Activated T-cell treated with anti-CD3 and anti-CD28 coated beads, Interleukin-2, amount 50 U/mL, for 24 hours (primary cell): ENCODE results near the gene TEAD1.

Experiments
- DNase-seq: peaks from one replicate; pipeline ENCODE4 v3.0.0-alpha.2; 2020
- H3K27ac Mint-ChIP-seq: 2 replicates; pipeline ENCODE4 v1.8.0; 2020; ENCODE audit warnings: mild to moderate bottlenecking, mixed read lengths
- H3K27me3 Mint-ChIP-seq: 2 replicates; pipeline ENCODE4 v1.8.0; 2020; ENCODE audit warnings: mixed read lengths
- H3K36me3 Mint-ChIP-seq: 2 replicates; pipeline ENCODE4 v1.8.0; 2020; ENCODE audit warnings: low read depth, mixed read lengths
- H3K4me1 Mint-ChIP-seq: 2 replicates; pipeline ENCODE4 v1.8.0; 2020; ENCODE audit warnings: low read depth, mixed read lengths
- H3K4me3 Mint-ChIP-seq: 2 replicates; pipeline ENCODE4 v1.8.0; 2020; ENCODE audit warnings: mild to moderate bottlenecking, moderate library complexity, mixed read lengths
- H3K9me3 Mint-ChIP-seq: 2 replicates; pipeline ENCODE4 v1.8.0; 2020; ENCODE audit warnings: mixed read lengths

Gene TEAD1

GRCh38 chr11:12741671-12742216 is 67.5 kb downstream of the TEAD1 start:
- Mint-ChIP-seq H3K36me3 (no peaks in the 10 kb centered on the region), H3K27me3 (peaks cover 34% of the 10 kb centered on the region), H3K9me3 (peaks cover 4% of the 10 kb centered on the region), H3K4me1 (no peaks in the 10 kb centered on the region), H3K27ac (no peak overlapping the region), H3K4me3 (no peak overlapping the region)
- DNase-seq, result no peak

GRCh38 chr11:12743834-12744449 is 69.7 kb downstream of the TEAD1 start:
- H3K4me3 Mint-ChIP-seq, result no peak overlapping the region
- H3K36me3 Mint-ChIP-seq, result no peaks in the 10 kb centered on the region
- no peak for DNase-seq
- H3K4me1 Mint-ChIP-seq, result no peaks in the 10 kb centered on the region
- H3K27me3 Mint-ChIP-seq, result peaks cover 32% of the 10 kb centered on the region
- peaks cover 4% of the 10 kb centered on the region for H3K9me3 Mint-ChIP-seq
- H3K27ac Mint-ChIP-seq, result no peak overlapping the region

- Mint-ChIP-seq H3K27me3 (peaks cover 26% of the 10 kb centered on the region), H3K4me1 (no peaks in the 10 kb centered on the region), H3K27ac (no peak overlapping the region), H3K4me3 (no peak overlapping the region), H3K9me3 (peaks cover 4% of the 10 kb centered on the region), H3K36me3 (no peaks in the 10 kb centered on the region)
- DNase-seq, result no peak
These were observed 70.7 kb downstream of the TEAD1 start for GRCh38 chr11:12744826-12745502.

DNA sequence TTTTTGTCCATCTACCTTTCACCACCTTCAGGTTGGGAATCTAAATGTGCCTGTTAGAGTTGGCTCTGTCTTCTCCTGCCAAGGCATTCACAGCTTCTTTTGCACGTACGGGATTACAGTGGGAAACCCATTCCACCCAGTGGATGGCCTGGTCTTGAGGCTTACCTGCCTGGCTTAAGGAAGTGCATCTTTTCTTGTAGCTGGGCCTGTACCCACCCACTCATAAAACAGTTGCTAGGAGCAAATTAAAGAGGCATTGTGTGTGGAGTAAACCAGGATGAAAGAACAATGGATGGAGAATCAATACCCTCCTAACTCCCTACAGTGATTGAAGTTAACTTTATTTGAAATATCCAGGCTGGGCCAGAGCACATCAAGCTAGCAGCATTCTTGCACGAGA is 71.6 kb downstream of the TEAD1 start:
- no peak overlapping the region for H3K27ac Mint-ChIP-seq

DNA sequence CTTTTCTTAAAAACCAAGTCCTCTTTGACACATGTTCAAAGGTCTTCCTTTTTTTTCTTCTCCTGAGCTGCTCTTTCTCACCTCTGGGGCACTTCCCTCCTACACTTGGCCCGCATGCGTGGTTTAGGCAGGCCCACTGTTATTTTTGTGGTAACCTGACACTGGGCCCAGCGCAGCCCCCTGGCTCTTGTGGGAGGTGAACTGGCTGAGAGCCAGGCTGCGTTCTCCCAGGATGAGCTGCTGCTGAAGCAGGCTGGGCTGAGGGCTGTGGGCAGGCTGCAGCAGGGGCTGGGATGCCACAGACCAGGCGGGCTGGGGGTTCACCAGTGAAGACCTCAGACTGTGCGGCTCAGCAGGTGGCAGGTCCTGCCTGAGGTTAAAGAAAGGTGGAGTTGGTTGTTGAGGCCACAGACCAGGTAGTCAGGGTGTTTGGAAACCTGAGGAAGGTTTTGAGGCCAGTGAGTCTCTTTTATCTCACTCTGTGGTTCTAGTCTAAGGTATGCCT is 72.4 kb downstream of the TEAD1 start:
- peaks cover 20% of the 10 kb centered on the region for H3K27me3 Mint-ChIP-seq
- DNase-seq, result no peak
- H3K4me3 Mint-ChIP-seq, result no peak overlapping the region
- no peak overlapping the region for H3K27ac Mint-ChIP-seq
- H3K4me1 Mint-ChIP-seq, result no peaks in the 10 kb centered on the region
- no peaks in the 10 kb centered on the region for H3K9me3 Mint-ChIP-seq
- H3K36me3 Mint-ChIP-seq, result no peaks in the 10 kb centered on the region

More for the DNA sequence above, 71.6 kb downstream of the TEAD1 start:
- H3K9me3 Mint-ChIP-seq, result no peaks in the 10 kb centered on the region
- no peaks in the 10 kb centered on the region for H3K36me3 Mint-ChIP-seq
- peaks cover 20% of the 10 kb centered on the region for H3K27me3 Mint-ChIP-seq
- no peak overlapping the region for H3K4me3 Mint-ChIP-seq
- H3K4me1 Mint-ChIP-seq, result no peaks in the 10 kb centered on the region
- DNase-seq, result no peak

GRCh38 chr11:12748561-12748960 is 74.3 kb downstream of the TEAD1 start:
- peaks cover 19% of the 10 kb centered on the region for H3K27me3 Mint-ChIP-seq
- no peaks in the 10 kb centered on the region for H3K9me3 Mint-ChIP-seq
- DNase-seq, result no peak
- H3K4me3 Mint-ChIP-seq, result no peak overlapping the region
- H3K27ac Mint-ChIP-seq, result no peak overlapping the region
- H3K4me1 Mint-ChIP-seq, result no peaks in the 10 kb centered on the region
- no peaks in the 10 kb centered on the region for H3K36me3 Mint-ChIP-seq

DNA sequence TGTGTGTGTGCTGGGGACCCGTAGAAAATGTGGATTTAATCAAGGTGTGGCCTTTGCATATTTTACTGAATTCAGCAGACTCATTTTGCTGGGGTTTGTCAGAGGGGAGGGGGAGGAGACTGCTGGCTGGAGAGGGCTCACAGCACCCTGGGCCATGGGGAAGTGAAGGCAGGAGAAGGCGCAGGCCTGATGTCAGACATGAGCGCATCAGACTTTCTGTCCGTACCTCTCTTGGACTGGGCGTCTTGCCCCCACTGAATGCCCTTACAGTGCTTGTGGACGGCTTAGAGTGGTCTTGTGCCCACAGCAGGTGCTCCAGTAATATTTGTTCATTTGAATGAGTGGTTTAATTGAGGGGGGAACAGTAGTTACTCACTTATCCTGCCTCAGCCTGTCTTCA is 75.2 kb downstream of the TEAD1 start:
- no peaks in the 10 kb centered on the region for H3K4me1 Mint-ChIP-seq

DNA sequence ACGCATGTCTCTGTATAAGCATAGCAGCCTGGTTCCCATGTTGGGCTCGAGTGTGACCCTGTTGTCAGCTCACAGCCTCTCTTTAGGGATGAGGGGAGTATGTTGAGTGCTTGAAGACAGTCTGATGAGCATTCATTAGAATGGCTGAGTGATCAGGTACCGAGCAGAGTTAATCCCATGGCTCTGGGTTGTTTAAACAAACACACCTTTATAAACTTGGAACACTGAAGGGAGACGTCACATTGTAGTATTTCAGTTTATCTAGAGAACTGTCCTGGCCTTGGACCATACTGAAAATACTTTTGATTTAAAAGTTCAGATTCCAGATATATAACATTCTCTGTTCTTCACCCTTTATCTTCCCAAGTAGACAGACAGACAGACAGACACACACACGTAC is 76.0 kb downstream of the TEAD1 start:
- H3K4me3 Mint-ChIP-seq, result no peak overlapping the region
- H3K27ac Mint-ChIP-seq, result no peak overlapping the region
- H3K4me1 Mint-ChIP-seq, result no peaks in the 10 kb centered on the region
- H3K36me3 Mint-ChIP-seq, result no peaks in the 10 kb centered on the region
- no peak for DNase-seq
- peaks cover 14% of the 10 kb centered on the region for H3K27me3 Mint-ChIP-seq
- no peaks in the 10 kb centered on the region for H3K9me3 Mint-ChIP-seq

More for the DNA sequence above, 75.2 kb downstream of the TEAD1 start:
- no peaks in the 10 kb centered on the region for H3K9me3 Mint-ChIP-seq
- H3K36me3 Mint-ChIP-seq, result no peaks in the 10 kb centered on the region
- H3K27ac Mint-ChIP-seq, result no peak overlapping the region
- no peak overlapping the region for H3K4me3 Mint-ChIP-seq
- peaks cover 19% of the 10 kb centered on the region for H3K27me3 Mint-ChIP-seq
- DNase-seq, result no peak

DNA sequence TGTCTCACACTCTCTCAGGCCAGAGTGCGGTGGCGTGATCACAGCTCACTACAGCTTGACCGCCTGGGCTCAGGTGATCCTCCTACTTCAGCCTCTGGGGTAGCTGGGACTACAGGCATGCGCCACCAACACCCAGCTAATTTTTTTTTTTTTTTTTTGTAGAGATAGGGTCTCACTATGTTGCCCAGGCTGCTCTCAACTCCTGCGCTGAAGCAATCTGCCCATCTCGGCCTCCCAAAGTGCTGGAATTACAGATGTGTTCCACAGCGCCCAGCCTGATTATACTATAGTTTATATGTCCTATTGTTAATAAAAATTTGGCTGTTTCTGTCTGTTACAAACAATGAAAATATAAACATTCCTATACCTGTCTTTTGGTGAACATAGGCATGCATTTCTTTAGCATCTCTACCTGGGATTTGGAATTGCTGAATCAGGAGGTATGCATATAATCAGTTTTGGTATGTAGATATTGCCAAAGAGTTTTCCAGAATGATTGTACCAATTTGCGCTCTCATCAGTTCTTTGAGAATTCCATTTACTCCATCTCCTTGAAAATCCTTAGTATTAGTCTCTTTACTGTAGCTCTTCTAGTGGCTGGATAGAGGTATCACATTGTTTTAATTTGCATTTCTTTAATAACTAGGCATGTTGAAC is 78.8 kb downstream of the TEAD1 start:
- H3K4me1 Mint-ChIP-seq, result no peaks in the 10 kb centered on the region
- peaks cover 12% of the 10 kb centered on the region for H3K27me3 Mint-ChIP-seq
- H3K9me3 Mint-ChIP-seq, result no peaks in the 10 kb centered on the region
- no peaks in the 10 kb centered on the region for H3K36me3 Mint-ChIP-seq
- H3K27ac Mint-ChIP-seq, result no peak overlapping the region
- H3K4me3 Mint-ChIP-seq, result no peak overlapping the region
- DNase-seq, result no peak

DNA sequence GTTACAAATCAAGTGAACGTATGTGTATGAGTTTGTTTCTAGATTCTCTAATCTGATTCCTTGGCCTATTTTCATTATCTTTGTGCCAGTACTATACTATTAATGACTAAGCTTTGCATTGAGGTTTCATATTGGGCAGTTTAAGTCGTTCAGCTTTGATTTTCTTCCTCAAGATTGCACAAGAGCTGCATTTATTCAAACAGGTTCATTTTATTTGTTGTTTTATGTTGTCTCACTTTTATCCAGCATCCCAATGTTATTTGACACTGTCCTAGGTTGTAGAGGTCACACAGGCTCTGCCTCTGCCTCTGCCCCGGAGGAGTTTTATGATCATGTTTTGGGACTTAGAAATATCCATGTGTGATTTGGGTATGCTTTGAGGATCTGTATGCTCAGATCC is 79.8 kb downstream of the TEAD1 start:
- no peaks in the 10 kb centered on the region for H3K9me3 Mint-ChIP-seq
- H3K27ac Mint-ChIP-seq, result no peak overlapping the region
- no peak overlapping the region for H3K4me3 Mint-ChIP-seq
- DNase-seq, result no peak
- H3K4me1 Mint-ChIP-seq, result no peaks in the 10 kb centered on the region
- H3K27me3 Mint-ChIP-seq, result peaks cover 8% of the 10 kb centered on the region
- H3K36me3 Mint-ChIP-seq, result no peaks in the 10 kb centered on the region

- no peaks in the 10 kb centered on the region for H3K4me1 Mint-ChIP-seq
- no peak overlapping the region for H3K4me3 Mint-ChIP-seq
- H3K36me3 Mint-ChIP-seq, result no peaks in the 10 kb centered on the region
- H3K27ac Mint-ChIP-seq, result no peak overlapping the region
- peaks cover 13% of the 10 kb centered on the region for H3K27me3 Mint-ChIP-seq
- H3K9me3 Mint-ChIP-seq, result no peaks in the 10 kb centered on the region
- DNase-seq, result no peak
These were observed 80.5 kb downstream of the TEAD1 start for GRCh38 chr11:12754582-12755234.

DNA sequence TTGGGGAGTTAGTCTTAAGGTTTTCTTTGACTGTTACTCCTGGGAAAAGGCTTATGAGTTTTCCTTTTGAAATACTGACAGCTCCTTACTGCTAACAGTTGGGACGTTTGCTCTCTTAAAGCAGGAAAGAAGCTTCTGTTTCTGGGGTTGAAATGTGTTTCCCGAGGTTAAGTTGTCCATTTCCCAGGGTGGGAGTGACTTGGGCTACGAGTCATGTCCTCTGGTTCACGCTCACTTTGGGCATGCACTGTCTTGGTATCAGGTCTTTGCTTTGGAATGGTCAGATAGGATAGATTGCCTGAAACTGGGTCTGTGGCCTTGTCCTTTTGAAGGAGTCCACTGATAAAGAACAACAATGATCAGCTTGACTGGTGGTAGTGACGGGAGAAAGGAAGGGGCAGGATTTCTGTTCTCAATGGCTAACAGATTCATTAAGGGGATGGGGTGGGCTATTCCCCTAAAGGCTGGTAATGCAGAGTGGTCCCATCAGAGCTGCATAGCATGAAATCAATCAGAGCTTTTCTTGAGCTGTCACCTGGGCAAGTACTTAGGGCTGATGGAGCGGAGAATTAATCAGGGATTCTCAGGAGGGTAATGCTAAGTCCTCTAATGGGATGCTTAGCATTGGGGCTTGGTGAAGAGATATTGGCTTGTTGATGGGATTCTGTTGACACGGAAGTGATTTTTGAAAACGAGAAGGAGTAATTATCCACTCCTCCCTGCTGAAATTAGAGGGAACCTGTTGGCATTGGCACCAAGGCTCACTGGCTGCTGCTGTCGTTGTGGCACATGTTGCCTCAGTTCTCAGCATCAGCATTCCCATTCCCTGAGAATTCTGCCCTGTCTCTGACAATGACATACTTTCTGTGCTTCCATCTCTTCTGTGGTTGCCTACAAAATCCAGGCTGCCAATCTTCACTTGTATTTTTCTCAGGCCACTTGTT is 81.6 kb downstream of the TEAD1 start:
- Mint-ChIP-seq H3K4me1 (no peaks in the 10 kb centered on the region), H3K9me3 (no peaks in the 10 kb centered on the region), H3K27ac (no peak overlapping the region), H3K27me3 (peaks cover 19% of the 10 kb centered on the region), H3K4me3 (no peak overlapping the region), H3K36me3 (no peaks in the 10 kb centered on the region)
- no peak for DNase-seq

- no peak overlapping the region for H3K27ac Mint-ChIP-seq
- no peaks in the 10 kb centered on the region for H3K36me3 Mint-ChIP-seq
- H3K27me3 Mint-ChIP-seq, result peaks cover 21% of the 10 kb centered on the region
- DNase-seq, result no peak
- H3K4me1 Mint-ChIP-seq, result no peaks in the 10 kb centered on the region
- no peaks in the 10 kb centered on the region for H3K9me3 Mint-ChIP-seq
- H3K4me3 Mint-ChIP-seq, result no peak overlapping the region
These were observed 82.2 kb downstream of the TEAD1 start for GRCh38 chr11:12756454-12756806.

DNA sequence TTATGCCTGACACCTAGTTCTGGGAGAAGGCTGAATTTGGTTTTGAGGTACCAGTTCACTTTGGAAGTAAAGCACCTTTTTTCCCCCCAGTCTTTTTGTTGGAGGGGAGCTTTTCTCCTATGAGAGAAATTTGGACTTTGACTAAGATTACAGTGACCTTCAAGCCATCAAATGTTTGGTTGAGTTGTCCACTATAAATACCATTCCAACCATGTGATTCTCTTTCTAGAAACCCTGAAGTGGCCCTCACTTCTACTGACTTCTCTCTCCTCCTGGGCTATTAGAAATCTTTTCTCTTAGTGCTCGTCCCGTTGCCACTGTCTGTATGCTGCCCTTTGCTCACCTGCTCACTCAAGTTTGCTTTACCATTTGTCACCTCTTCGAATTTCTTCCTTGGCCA is 82.6 kb downstream of the TEAD1 start:
- H3K36me3 Mint-ChIP-seq, result no peaks in the 10 kb centered on the region
- H3K4me3 Mint-ChIP-seq, result no peak overlapping the region
- H3K9me3 Mint-ChIP-seq, result no peaks in the 10 kb centered on the region
- peaks cover 25% of the 10 kb centered on the region for H3K27me3 Mint-ChIP-seq
- H3K4me1 Mint-ChIP-seq, result no peaks in the 10 kb centered on the region
- H3K27ac Mint-ChIP-seq, result no peak overlapping the region
- DNase-seq, result no peak
